Activated CD4-positive, alpha-beta T cell treated with anti-CD3 and anti-CD28 coated beads for 24 hours (primary cell): ENCODE data around the gene FBXO3.

Source experiments
- DNase-seq, 2 donors: peaks; one replicate each; pipeline ENCODE4 v3.0.0-alpha.2; 2020; ENCODE audit warnings: low read depth in 2 of 2

FBXO3 gene

DNA sequence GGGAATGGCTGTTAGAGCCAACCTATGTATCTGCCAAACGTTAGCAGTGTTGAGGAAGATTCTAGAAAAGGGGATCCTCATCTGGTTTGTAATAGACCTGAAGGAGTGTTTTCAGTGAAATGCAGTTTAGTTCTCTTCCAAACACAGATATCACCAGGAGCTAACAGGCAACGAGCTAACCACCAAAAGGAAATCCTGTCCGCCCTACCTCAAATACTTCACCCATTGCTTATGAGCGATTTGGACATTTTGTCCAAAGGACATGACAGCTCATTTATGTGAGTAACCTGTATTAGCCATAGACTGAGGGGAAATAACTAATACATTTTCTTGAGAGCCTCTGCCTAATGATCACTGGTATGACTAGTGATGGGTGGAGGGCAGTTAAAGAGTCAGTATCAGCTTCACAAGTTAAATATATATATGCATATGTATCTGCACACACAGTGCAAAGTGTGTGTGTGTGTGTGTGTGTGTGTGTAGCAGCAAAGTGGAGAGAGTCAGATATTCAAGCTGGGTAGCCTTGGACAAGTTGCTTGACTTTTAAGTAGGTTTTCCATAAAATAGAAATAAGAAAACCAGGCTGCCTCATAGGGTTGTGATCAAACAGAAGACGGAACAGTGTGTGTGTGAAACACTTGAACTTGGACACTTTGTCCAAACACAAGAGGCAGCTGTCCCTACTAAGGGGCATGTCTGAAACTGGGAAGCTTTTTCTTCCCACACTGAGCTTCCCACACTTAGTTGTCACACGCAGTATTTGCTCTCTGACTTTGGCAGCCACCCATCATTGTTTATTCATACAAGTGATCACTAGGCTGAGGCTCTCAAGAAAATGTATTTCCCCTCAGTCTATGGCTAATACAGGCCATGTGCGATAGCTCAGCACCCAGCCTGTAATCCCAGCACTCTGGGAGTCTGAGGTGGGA lies 72.8 kb downstream of the FBXO3 start:
- DNase-seq: no peak

GRCh38 chr11:33700502-33701271 lies 73.6 kb downstream of the FBXO3 start, which contains the start of gene C11orf91:
Gene C11orf91 (minus strand): TSS chr11:33700826. CDS start chr11:33700740, 86 bp downstream.
- peak; percentile 88 to 93 for DNase-seq

GRCh38 chr11:33700063-33700501 lies 74.2 kb downstream of the FBXO3 start:
- no peak for DNase-seq

DNA sequence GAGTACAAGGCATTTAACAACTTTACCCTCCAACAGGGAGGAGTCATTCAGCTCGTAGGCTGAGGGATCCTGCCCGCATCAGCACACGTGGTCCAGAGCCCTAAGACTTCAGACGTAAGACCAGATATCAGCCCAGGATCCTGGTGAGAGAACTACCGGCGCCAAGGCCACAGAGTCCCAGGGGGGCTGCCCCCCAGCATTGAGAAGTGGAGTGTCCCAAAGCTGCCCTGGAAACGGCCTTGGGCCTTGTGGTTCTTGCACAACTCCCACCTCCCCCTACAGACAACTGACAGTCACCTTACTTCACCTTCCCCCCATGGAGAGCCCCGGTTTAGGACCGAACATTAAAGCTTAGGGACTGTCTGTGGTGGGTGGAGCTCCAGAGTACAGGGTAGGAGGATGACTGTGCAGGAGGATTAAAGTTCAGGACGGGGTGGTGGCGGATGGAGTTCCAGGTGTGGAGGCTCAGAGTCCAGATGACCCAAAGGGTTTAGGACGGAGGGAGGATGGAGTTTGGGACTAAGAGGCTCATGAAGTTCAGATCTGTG lies 74.7 kb downstream of the FBXO3 start:
- no peak for DNase-seq

- DNase-seq: no peak
These were observed 75.4 kb downstream of the FBXO3 start for GRCh38 chr11:33698921-33699320.

DNA sequence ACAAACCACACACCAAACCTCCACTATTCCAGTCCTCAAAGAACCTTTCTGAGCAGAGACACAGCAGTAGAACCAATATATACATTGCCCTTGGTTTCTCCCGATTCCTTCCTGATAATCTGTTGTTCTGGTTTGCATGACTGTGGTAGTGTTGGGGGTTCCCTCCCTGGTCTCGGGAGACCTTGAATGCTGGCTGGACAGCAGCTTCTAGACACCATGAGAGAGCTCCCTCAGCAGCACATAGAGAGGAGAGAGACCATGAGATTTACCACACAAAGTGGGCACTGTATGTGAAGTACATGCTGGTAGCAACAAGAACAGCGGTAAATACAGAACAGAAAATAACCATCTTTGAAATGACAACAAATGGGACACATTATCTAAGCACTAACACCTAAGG lies 76.3 kb downstream of the FBXO3 start:
- no peak for DNase-seq

DNA sequence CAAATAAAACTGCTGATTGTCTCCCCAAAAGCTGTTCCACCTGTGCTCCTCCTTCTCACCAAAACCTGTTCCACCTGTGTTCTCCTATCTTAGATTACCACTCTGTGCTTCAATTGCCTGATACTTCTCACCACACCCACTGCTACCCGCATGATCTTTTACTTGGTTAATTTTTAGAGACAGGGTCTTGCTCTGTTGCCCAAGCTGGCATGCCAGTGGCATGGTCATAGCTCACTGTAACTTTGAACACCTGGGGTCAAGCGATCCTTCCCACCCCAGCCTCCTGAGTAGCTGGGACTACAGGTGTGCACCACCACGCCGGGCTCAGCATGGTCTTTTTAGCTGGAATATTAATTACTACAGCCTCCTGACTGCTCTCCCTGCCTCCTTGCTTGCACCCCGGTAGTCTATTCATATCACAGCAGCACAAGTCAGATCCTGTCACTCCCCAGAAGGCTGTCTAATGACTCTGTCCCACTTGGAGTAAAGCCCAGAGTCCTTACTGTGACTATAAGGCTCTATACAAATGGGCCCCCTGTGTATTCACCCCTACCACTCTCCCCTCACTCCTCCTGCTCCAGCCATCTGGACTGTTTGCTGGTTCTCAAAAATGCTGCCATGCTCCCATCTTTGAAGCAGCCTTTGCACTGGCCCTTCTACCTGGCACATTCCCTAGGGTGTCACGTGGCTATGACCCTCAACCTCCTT lies 77.2 kb downstream of the FBXO3 start:
- no peak for DNase-seq

DNA sequence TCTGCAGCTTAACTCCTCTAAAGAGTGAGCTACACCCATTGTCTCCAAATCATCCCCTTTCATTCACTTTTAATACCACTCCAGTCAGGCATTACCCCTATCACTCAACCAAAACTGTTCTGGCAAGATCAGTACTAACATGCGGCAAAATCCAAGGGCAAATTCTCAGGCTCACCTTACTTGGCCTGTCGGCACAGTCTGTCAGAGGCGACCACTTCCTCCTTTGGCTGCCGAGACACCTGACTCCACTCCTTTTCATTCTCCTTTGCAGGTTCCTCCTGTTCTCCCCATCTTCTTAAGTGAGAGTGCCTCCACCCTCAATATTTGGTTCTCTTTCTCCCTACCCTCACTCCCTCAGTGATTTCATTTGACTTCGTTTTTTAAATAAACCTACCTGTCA lies 77.9 kb downstream of the FBXO3 start:
- DNase-seq: no peak

- no peak for DNase-seq
These were observed 79.2 kb downstream of the FBXO3 start for GRCh38 chr11:33695051-33695566.

GRCh38 chr11:33694346-33695050 lies 79.8 kb downstream of the FBXO3 start:
- DNase-seq: no peak

- no peak for DNase-seq
These were observed 81.8 kb downstream of the FBXO3 start for GRCh38 chr11:33692541-33692940.

GRCh38 chr11:33692013-33692504 lies 82.3 kb downstream of the FBXO3 start:
- DNase-seq: no peak

DNA sequence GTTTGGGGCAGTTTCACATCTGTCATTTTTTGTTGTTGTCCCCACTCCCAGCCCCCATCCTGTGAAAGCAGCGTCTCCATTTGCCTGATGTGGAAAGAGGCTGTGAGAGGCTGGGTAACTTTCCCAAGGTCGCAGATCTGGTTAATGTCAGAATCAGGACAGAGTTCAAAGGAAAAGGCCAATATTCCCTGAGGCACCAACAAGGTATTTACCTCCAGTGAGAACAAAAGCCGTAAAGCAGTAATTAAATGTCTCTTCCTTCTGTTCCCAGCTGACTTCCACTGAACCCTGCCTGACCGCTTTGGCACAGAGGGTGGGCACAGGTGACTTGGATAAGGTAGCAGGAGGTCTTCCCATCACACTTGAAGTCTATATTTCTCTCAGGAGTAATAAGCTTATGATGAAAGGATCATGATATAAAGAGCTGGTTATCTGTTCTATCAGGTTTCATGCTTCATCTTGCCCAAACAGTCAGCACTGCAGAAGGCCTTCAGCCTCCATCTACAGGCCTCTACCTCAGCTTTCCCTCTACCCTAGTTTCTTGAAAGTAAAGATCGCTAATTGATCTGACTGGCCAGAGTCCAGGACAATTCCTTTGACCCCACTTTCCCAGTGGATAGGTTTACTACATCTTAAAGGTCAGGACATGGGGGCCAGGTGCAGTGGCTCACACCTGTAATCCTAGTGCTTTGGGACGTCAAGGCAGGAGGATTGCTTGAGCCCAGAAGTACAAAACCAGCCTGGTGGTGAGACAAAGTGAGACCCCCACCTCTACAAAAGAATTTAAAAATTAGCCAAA lies 83.1 kb downstream of the FBXO3 start:
- no peak for DNase-seq
